Activated CD4-positive, alpha-beta T cell treated with anti-CD3 and anti-CD28 coated beads, Interleukin-2, amount 10 ng/mL, durations not matched to agents 7 days and 5 days (primary cell): ENCODE measurements around the gene TAF4. TPM values are rescaled to one million over a fixed set of nuclear protein-coding genes. Genes with fewer than 3 reads are reported as not detected.
"Not testable (repeated sequence)": the region's sequence is repeated elsewhere in the genome, so short reads cannot be mapped to it uniquely, and the experiment has no call there.

Experiments used
- CTCF ChIA-PET: fragments of 350-600 bp; sonication (Branson Sonifier 250); formaldehyde crosslinking; loops from one replicate; lab custom pipeline; 2021; ENCODE audit warnings: antibody characterized with exemption; lab: Charles Lee
- POLR2A ChIA-PET: fragments of 350-600 bp; sonication (Branson Sonifier 250); formaldehyde crosslinking; loops from one replicate; lab custom pipeline; 2021; ENCODE audit warnings: antibody characterized with exemption; lab: Charles Lee
- DNase-seq: peaks from one replicate; pipeline ENCODE4 v3.0.0-alpha.2; 2020
- H3K27ac Mint-ChIP-seq: one replicate; pipeline ENCODE4 v1.8.0; 2021; ENCODE audit warnings: mild to moderate bottlenecking, moderate library complexity, mixed read lengths
- H3K27me3 Mint-ChIP-seq: one replicate; pipeline ENCODE4 v1.8.0; 2021; ENCODE audit warnings: mixed read lengths
- H3K36me3 Mint-ChIP-seq: one replicate; pipeline ENCODE4 v1.8.0; 2021; ENCODE audit warnings: low read depth, mixed read lengths
- H3K4me1 Mint-ChIP-seq: one replicate; pipeline ENCODE4 v1.8.0; 2021; ENCODE audit warnings: mixed read lengths
- H3K4me3 Mint-ChIP-seq: one replicate; pipeline ENCODE4 v1.8.0; 2021; ENCODE audit warnings: mild to moderate bottlenecking, moderate library complexity, mixed read lengths
- H3K9me3 Mint-ChIP-seq: one replicate; pipeline ENCODE4 v1.8.0; 2021; ENCODE audit warnings: mixed read lengths
- total RNA-seq, 2 experiments: library from RNA; stranded (reverse); gene quantifications; one replicate each; pipeline ENCODE4 v1.2.3, GENCODE V29; 2021

Gene TAF4
- total RNA-seq, 2 experiments from 2014 or later, result 24.2 to 32.0 TPM

DNA sequence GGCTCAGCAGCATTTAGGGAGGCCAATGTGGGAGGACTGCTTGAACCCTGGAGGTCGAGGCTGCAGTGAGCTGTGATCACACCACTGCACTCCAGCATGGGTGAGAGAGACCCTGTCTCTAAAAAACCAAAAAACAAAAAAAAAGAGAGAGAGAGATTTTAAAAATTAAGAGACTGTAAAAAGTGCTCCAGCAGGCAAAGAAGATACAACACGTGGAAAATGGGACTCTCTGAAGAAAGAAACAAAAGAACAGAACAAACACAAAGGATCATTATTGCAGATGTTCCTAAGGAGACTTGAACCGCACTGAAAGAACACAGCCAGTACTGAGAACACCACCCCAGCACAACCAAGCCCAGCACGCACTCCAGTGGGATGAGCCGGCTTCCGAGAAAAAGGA is 74.2 kb downstream of the TAF4 start:
- Mint-ChIP-seq H3K27me3 (no peaks in the 10 kb centered on the region), H3K27ac (no peak overlapping the region), H3K36me3 (peaks cover 89% of the 10 kb centered on the region), H3K4me3 (no peak overlapping the region), H3K4me1 (no peaks in the 10 kb centered on the region), H3K9me3 (peaks cover 31% of the 10 kb centered on the region)
- no peak for DNase-seq
- ChIA-PET CTCF (no interaction called here), POLR2A (no interaction called here)

GRCh38 chr20:61990484-61990883 is 75.2 kb downstream of the TAF4 start:
- H3K4me1 Mint-ChIP-seq, result no peaks in the 10 kb centered on the region
- ChIA-PET POLR2A (no interaction called here), CTCF (no interaction called here)
- no peak for DNase-seq
- peaks cover 33% of the 10 kb centered on the region for H3K9me3 Mint-ChIP-seq
- no peak overlapping the region for H3K4me3 Mint-ChIP-seq
- H3K36me3 Mint-ChIP-seq, result peaks cover 89% of the 10 kb centered on the region
- H3K27ac Mint-ChIP-seq, result no peak overlapping the region
- H3K27me3 Mint-ChIP-seq, result no peaks in the 10 kb centered on the region

DNA sequence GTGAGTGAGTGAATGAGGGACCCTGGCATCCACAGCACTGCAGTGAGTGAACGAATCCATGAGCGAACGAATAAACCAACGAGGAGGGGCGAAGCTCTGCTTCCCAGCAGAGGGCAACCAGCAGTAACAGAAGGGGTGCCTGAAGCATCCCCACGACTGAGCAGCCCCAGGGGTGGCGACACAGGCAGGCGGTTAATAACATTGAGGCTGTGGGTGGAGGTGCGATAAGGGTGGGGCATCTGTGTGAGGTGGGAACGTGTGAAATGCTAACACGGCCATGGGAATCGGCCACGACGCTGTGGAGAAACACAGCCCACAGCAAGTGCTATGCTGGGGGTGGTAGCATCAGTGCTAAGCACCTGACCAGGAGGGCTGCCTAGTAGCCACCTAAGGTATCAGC is 75.9 kb downstream of the TAF4 start:
- Mint-ChIP-seq H3K4me3 (no peak overlapping the region), H3K4me1 (no peaks in the 10 kb centered on the region), H3K27ac (no peak overlapping the region), H3K36me3 (peaks cover 87% of the 10 kb centered on the region), H3K9me3 (peaks cover 33% of the 10 kb centered on the region), H3K27me3 (no peaks in the 10 kb centered on the region)
- DNase-seq, result no peak
- CTCF ChIA-PET, result no interaction called here
- POLR2A ChIA-PET, result no interaction called here

GRCh38 chr20:61988665-61989064 is 77.0 kb downstream of the TAF4 start:
- Mint-ChIP-seq H3K4me3 (no peak overlapping the region), H3K27ac (peak overlapping the region; percentile 31), H3K9me3 (peaks cover 40% of the 10 kb centered on the region), H3K27me3 (no peaks in the 10 kb centered on the region), H3K4me1 (peaks cover 5% of the 10 kb centered on the region), H3K36me3 (peaks cover 86% of the 10 kb centered on the region)
- DNase-seq, result no peak
- POLR2A ChIA-PET, result no interaction called here
- CTCF ChIA-PET, result no interaction called here

- no peak overlapping the region for H3K4me3 Mint-ChIP-seq
- no peak overlapping the region for H3K27ac Mint-ChIP-seq
- peaks cover 9% of the 10 kb centered on the region for H3K4me1 Mint-ChIP-seq
- CTCF ChIA-PET, result no interaction called here
- H3K9me3 Mint-ChIP-seq, result peaks cover 38% of the 10 kb centered on the region
- no peak for DNase-seq
- POLR2A ChIA-PET, result no interaction called here
- no peaks in the 10 kb centered on the region for H3K27me3 Mint-ChIP-seq
- peaks cover 81% of the 10 kb centered on the region for H3K36me3 Mint-ChIP-seq
Observed at GRCh38 chr20:61986762-61987321, 78.8 kb downstream of the TAF4 start.

GRCh38 chr20:61985096-61985495 is 80.6 kb downstream of the TAF4 start:
- H3K27me3 Mint-ChIP-seq, result no peaks in the 10 kb centered on the region
- peaks cover 34% of the 10 kb centered on the region for H3K9me3 Mint-ChIP-seq
- H3K4me1 Mint-ChIP-seq, result peaks cover 16% of the 10 kb centered on the region
- no peak overlapping the region for H3K4me3 Mint-ChIP-seq
- POLR2A ChIA-PET, result no interaction called here
- H3K36me3 Mint-ChIP-seq, result peaks cover 74% of the 10 kb centered on the region
- no peak for DNase-seq
- CTCF ChIA-PET, result interaction anchor here (0.5 kb wide), 1 partner anchor 877 kb away, joined by 4 read pairs; no protein-coding TSS in a partner anchor
- no peak overlapping the region for H3K27ac Mint-ChIP-seq

- peaks cover 69% of the 10 kb centered on the region for H3K36me3 Mint-ChIP-seq
- H3K4me3 Mint-ChIP-seq, H3K27ac Mint-ChIP-seq, POLR2A ChIA-PET, H3K27me3 Mint-ChIP-seq, DNase-seq: not testable (repeated sequence)
- peaks cover 34% of the 10 kb centered on the region for H3K9me3 Mint-ChIP-seq
- CTCF ChIA-PET, result interaction anchor here (0.5 kb wide), 1 partner anchor 877 kb away, joined by 4 read pairs; no protein-coding TSS in a partner anchor
- peaks cover 16% of the 10 kb centered on the region for H3K4me1 Mint-ChIP-seq
Observed at GRCh38 chr20:61984431-61984830, 81.2 kb downstream of the TAF4 start.

DNA sequence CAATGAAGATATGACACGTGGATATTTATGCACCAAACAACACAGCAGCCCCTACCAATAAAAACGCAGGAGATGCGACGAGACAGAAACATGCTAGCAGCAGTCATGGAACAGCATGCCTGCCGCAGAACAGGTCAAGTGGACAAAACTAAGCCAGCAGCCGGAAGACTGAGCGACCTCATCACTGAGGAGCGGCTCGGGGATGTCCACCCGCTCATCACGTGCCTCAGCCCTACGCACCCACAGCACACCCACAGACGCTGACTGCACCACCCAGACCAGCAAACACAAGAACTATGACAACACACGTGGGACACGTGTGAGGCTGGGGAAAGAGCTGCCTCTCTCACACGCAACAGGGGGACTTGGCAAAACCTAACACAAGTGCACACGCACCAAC is 81.7 kb downstream of the TAF4 start:
- ChIA-PET CTCF (no interaction called here), POLR2A (no interaction called here)
- no peak overlapping the region for H3K4me3 Mint-ChIP-seq
- peaks cover 66% of the 10 kb centered on the region for H3K36me3 Mint-ChIP-seq
- H3K9me3 Mint-ChIP-seq, result peaks cover 34% of the 10 kb centered on the region
- no peaks in the 10 kb centered on the region for H3K27me3 Mint-ChIP-seq
- H3K4me1 Mint-ChIP-seq, result peaks cover 16% of the 10 kb centered on the region
- DNase-seq, result no peak
- peak overlapping the region; percentile 54 for H3K27ac Mint-ChIP-seq

- no peak for DNase-seq
- Mint-ChIP-seq H3K4me3 (no peak overlapping the region), H3K9me3 (peaks cover 29% of the 10 kb centered on the region), H3K36me3 (peaks cover 59% of the 10 kb centered on the region), H3K27ac (no peak overlapping the region), H3K4me1 (peaks cover 16% of the 10 kb centered on the region), H3K27me3 (no peaks in the 10 kb centered on the region)
- ChIA-PET POLR2A (no interaction called here), CTCF (no interaction called here)
Observed at GRCh38 chr20:61982951-61983315, 82.7 kb downstream of the TAF4 start.

DNA sequence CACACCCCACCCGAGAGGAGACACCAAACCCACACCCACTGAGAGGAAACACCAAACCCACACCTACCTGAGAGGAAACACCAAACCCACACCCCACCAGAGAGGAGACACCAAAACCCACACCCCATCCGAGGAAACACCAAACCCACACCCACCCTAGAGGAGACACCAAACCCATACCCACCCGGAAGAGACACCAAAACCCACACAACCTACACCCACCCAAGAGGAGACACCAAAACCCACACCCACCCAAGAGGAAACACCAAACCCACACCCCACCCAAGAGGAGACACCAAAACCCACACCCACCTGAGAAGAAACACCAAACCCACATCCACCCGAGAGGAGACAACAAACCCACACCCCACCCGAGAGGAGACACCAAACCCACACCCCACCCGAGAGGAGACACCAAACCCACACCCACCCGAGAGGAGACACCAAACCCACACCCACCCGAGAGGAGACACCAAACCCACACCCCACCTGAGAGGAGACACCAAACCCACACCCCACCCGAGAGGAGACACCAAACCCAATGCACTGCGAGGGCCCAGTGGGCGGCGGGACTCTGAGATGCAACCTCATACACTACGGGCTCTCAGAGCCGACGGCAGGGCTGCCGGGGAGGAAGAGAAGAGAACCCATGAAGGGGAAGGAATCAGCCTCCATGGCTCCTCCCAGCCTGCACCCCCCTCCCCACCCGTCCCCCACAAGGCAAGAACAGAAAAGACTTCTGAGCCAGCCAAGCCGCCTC is 83.3 kb downstream of the TAF4 start:
- Mint-ChIP-seq H3K4me1 (peaks cover 16% of the 10 kb centered on the region), H3K27me3 (no peaks in the 10 kb centered on the region), H3K27ac (peak overlapping the region; percentile 84), H3K36me3 (peaks cover 57% of the 10 kb centered on the region), H3K9me3 (peaks cover 24% of the 10 kb centered on the region), H3K4me3 (no peak overlapping the region)
- no peak for DNase-seq
- ChIA-PET CTCF (no interaction called here), POLR2A (no interaction called here)

- CTCF ChIA-PET, H3K27me3 Mint-ChIP-seq, H3K27ac Mint-ChIP-seq, DNase-seq, H3K4me3 Mint-ChIP-seq, POLR2A ChIA-PET: not testable (repeated sequence)
- peaks cover 51% of the 10 kb centered on the region for H3K36me3 Mint-ChIP-seq
- H3K4me1 Mint-ChIP-seq, result peaks cover 16% of the 10 kb centered on the region
- H3K9me3 Mint-ChIP-seq, result peaks cover 20% of the 10 kb centered on the region
Observed at GRCh38 chr20:61981691-61982090, 84.0 kb downstream of the TAF4 start.

GRCh38 chr20:61980647-61981583 is 84.8 kb downstream of the TAF4 start:
- H3K4me1 Mint-ChIP-seq, result peaks cover 16% of the 10 kb centered on the region

More at GRCh38 chr20:61980647-61981583, 84.8 kb downstream of the TAF4 start:
- Mint-ChIP-seq H3K9me3 (peaks cover 18% of the 10 kb centered on the region), H3K27ac (peak overlapping the region; percentile 50), H3K27me3 (no peaks in the 10 kb centered on the region), H3K4me3 (peak overlapping the region; percentile 10), H3K36me3 (peaks cover 49% of the 10 kb centered on the region)
- no peak for DNase-seq
- ChIA-PET POLR2A (no interaction called here), CTCF (no interaction called here)
